GM06990 (cell line): ENCODE results near the gene TUBB2A.

ENCODE experiments used
- DNase-seq: peaks from one replicate; pipeline ENCODE4 v3.0.0-alpha.2; 2011; ENCODE audit not compliant: insufficient read length; ENCODE audit errors: extremely low read depth
- H3K27me3 ChIP-seq: replicated peaks from 2 replicates; pipeline ENCODE4 v1.6.0; 2011; ENCODE audit warnings: low read length; ENCODE audit not compliant: control insufficient read depth, insufficient read depth
- H3K36me3 ChIP-seq: 2 replicates; pipeline ENCODE4 v1.5.1; 2011; ENCODE audit warnings: low read length; ENCODE audit not compliant: control insufficient read depth, insufficient read depth
- H3K4me3 ChIP-seq: replicated peaks from 2 replicates; pipeline ENCODE4 v1.5.1; 2011; ENCODE audit warnings: low read depth, mild to moderate bottlenecking, control low read depth, low read length
- CTCF ChIP-seq: IDR thresholded peaks from 2 replicates; pipeline ENCODE4 v1.5.1; 2011; ENCODE audit warnings: low read length, control low read depth, mild to moderate bottlenecking, inconsistent platforms; ENCODE audit not compliant: insufficient read depth, poor library complexity, severe bottlenecking

Gene TUBB2A

DNA sequence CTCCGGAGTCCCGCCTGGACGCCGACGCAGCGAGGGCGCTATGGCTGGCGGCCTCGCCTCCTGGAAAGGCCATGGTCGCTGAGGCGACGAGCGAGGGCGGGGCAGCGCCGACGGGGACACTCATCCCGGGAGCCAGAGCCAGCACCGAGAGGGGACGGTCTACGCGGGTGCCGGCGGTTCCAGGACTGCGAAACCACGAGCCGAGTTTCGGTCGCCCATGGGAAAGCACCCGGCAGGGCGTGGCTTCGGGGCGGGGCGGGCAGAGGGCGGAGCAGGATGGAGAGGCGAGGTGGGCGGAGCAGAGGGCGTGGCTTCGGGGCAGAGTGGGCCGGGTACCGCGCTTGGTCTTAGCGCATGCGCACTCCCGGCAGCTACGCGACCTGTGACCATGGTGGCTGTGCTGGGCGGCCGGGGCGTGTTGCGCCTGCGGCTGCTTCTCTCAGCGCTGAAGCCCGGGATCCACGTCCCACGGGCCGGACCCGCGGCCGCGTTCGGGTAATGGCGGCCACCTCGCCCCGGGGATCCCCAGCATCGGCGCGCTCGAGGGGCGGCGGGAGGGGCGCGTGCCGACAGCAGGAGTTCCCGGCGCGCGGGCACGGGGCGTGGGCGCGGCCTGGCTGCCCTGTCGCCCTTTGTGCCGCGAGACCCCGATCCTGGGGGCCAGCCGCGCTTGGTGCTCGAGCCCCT lies 38.8 kb downstream of the TUBB2A start, which contains the start of gene BPHL:
Gene BPHL, plus strand, starts transcription at position 359 of the 687 bp plus-strand sequence. Its CDS starts 30 bp downstream, at position 389.
- TF ChIP-seq CTCF = no peak
- DNase-seq = peak; percentile 95
- H3K4me3 ChIP-seq = peak within 1 kb of the TSS; percentile 84
- no peaks in the 10 kb centered on the region for H3K27me3 ChIP-seq
- no peaks in the 10 kb centered on the region; the same call in none of the 2 replicates for H3K36me3 ChIP-seq

- no peaks in the 10 kb centered on the region; the same call in none of the 2 replicates for H3K36me3 ChIP-seq
- TF ChIP-seq CTCF = no peak
- no peaks in the 10 kb centered on the region for H3K27me3 ChIP-seq
- no peak for DNase-seq
- H3K4me3 ChIP-seq = peak overlapping the region; percentile 84
These were observed 39.4 kb downstream of the TUBB2A start for GRCh38 chr6:3117912-3118352.

GRCh38 chr6:3114377-3114776 lies 43.0 kb downstream of the TUBB2A start:
- TF ChIP-seq CTCF = no peak
- no peak overlapping the region for H3K4me3 ChIP-seq
- H3K36me3 ChIP-seq = no peaks in the 10 kb centered on the region; the same call in 1 of the 2 replicates
- H3K27me3 ChIP-seq = no peaks in the 10 kb centered on the region
- no peak for DNase-seq

DNA sequence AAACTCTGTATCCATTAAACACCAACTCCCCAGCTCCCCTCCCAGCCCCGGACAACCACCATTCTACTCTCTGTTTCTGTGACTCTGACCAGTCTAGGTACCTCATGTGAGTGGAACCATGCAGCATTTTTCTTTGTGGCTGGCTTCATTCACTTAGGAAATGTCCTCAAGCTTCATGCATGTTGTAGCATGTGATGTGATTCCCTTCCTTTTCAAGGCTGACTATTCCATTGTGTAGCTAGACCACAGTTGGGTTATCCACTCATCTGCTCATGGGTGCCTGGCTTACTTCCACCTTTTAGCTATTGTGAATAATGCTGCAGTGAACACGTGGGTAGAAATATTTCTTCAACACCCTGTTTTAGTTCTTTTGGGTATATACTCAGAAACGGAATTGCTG lies 47.6 kb downstream of the TUBB2A start:
- Histone ChIP-seq H3K36me3 (peaks cover 5% of the 10 kb centered on the region), H3K27me3 (no peaks in the 10 kb centered on the region)

GRCh38 chr6:3108746-3109414 lies 48.5 kb downstream of the TUBB2A start:
- peaks cover 5% of the 10 kb centered on the region for H3K36me3 ChIP-seq
- H3K4me3 ChIP-seq = no peak overlapping the region
- TF ChIP-seq CTCF = no peak
- H3K27me3 ChIP-seq = no peaks in the 10 kb centered on the region
- no peak for DNase-seq

More for the DNA sequence above, 47.6 kb downstream of the TUBB2A start:
- TF ChIP-seq CTCF = no peak
- H3K4me3 ChIP-seq = no peak overlapping the region
- DNase-seq = no peak
